T-cell (primary cell): Measurements from ENCODE around the gene COQ4. TPM values are rescaled to one million over a fixed set of nuclear protein-coding genes. Genes with fewer than 3 reads are reported as not detected.

Source experiments
- ATAC-seq, 4 experiments: fragments of 200-7000 bp in 3 of 4; fragments of 150-1000 bp in 1 of 4; cut with Tn5 transposase; replicated peaks in 1 of 4; 1 replicate in 3 of 4; 2 replicates in 1 of 4; pipeline ENCODE4 v1.10.0; 2021; ENCODE audit warnings: moderate library complexity in 3 of 4, mild to moderate bottlenecking in 2 of 4, moderate number of reproducible peaks in 1 of 4
- CTCF ChIA-PET, 2 donors: fragments of 300-600 bp; sonication (Branson Sonifier 250); formaldehyde crosslinking; loops; one replicate each; lab custom pipeline; 2022; ENCODE audit warnings: antibody characterized with exemption in 2 of 2; lab: Charles Lee
- POLR2A ChIA-PET, 2 donors: fragments of 300-600 bp; sonication (Branson Sonifier 250); formaldehyde crosslinking; loops; one replicate each; lab custom pipeline; 2022; ENCODE audit warnings: antibody characterized with exemption in 2 of 2; lab: Charles Lee
- DNase-seq, 35 experiments: peaks; one replicate each; pipeline versions ENCODE4 v3.0.0 to v3.0.0-alpha.2; 2013 to 2023
- H3K27ac ChIP-seq: one replicate; pipeline ENCODE4 v1.5.1; 2013; ENCODE audit warnings: low read length
- H3K27me3 ChIP-seq, 2 experiments: replicated peaks in 1 of 2; 1 replicate in 1 of 2; 2 replicates in 1 of 2; pipeline versions ENCODE4 v1.6.1 to v1.7.0; 2013; ENCODE audit warnings: low read length in 1 of 2, mixed read lengths in 1 of 2; ENCODE audit not compliant: control insufficient read depth in 2 of 2, insufficient read depth in 2 of 2; ENCODE audit errors: extremely low read depth in 1 of 2
- H3K36me3 ChIP-seq, 2 donors: 1 replicate in 1 of 2; 2 replicates in 1 of 2; pipeline versions ENCODE4 v1.6.1 to v1.7.0; 2013; ENCODE audit warnings: low read length in 1 of 2; ENCODE audit not compliant: control insufficient read depth in 2 of 2, insufficient read depth in 1 of 2; ENCODE audit errors: extremely low read depth in 1 of 2
- H3K4me1 ChIP-seq, 2 experiments: 1 replicate in 1 of 2; 2 replicates in 1 of 2; pipeline versions ENCODE4 v1.6.1 to v1.7.0; 2013; ENCODE audit warnings: low read length in 2 of 2, mixed read lengths in 1 of 2; ENCODE audit not compliant: insufficient read depth in 2 of 2, control insufficient read depth in 1 of 2; ENCODE audit errors: extremely low read depth in 1 of 2
- H3K4me3 ChIP-seq, 2 donors: 1 replicate in 1 of 2; 2 replicates in 1 of 2; pipeline versions ENCODE4 v1.5.1 to v1.7.0; 2013; ENCODE audit warnings: mild to moderate bottlenecking in 2 of 2, low read length in 1 of 2, moderate library complexity in 1 of 2; ENCODE audit not compliant: control insufficient read depth in 1 of 2; ENCODE audit errors: extremely low read depth in 1 of 2
- H3K9me3 ChIP-seq: 2 replicates; pipeline ENCODE4 v1.7.0; 2013
- H3K27ac Mint-ChIP-seq, 2 donors: one replicate each; pipeline ENCODE4 v1.8.0; 2020 to 2021; ENCODE audit warnings: mild to moderate bottlenecking in 2 of 2, mixed read lengths in 2 of 2
- H3K27me3 Mint-ChIP-seq, 2 donors: one replicate each; pipeline ENCODE4 v1.8.0; 2021 to 2022; ENCODE audit warnings: mixed read lengths in 2 of 2
- H3K36me3 Mint-ChIP-seq: one replicate; pipeline ENCODE4 v1.8.0; 2021; ENCODE audit warnings: mixed read lengths
- H3K4me1 Mint-ChIP-seq, 3 donors: one replicate each; pipeline ENCODE4 v1.8.0; 2020 to 2022; ENCODE audit warnings: mixed read lengths in 3 of 3, mild to moderate bottlenecking in 1 of 3
- H3K4me3 Mint-ChIP-seq, 3 donors: one replicate each; pipeline ENCODE4 v1.8.0; 2020 to 2022; ENCODE audit warnings: mild to moderate bottlenecking in 3 of 3, mixed read lengths in 3 of 3, moderate library complexity in 3 of 3
- H3K9me3 Mint-ChIP-seq, 3 donors: one replicate each; pipeline ENCODE4 v1.8.0; 2020 to 2022; ENCODE audit warnings: mixed read lengths in 3 of 3
- WGBS: methylation state at CpG from one replicate; pipeline ENCODE4 v1.1.5; 2013; ENCODE audit warnings: missing lambda C conversion rate; ENCODE audit not compliant: insufficient coverage; 5-methylcytosine and 5-hydroxymethylcytosine counted together
- total RNA-seq, 35 experiments: library from RNA in 6 of 35; stranded (reverse) in 6 of 35; fragments of 120-200 nt in 1 of 35; gene quantifications; one replicate each; pipeline versions ENCODE4 v1.2.1 to v1.2.4 and lab custom pipeline; 2013 to 2026

The COQ4 gene
- total RNA-seq, 5 donors from 2014 or later (not counting 1 experiment from before 2014, with no cell fraction given): 32.2 to 60.0 (median 54.5) TPM

GRCh38 chr9:128298535-128299482, 23.8 kb upstream of the COQ4 start:
- Histone ChIP-seq H3K4me1 (no peaks in the 10 kb centered on the region), H3K27ac (no peak overlapping the region), H3K27me3 (no peaks in the 10 kb centered on the region), H3K9me3 (no peaks in the 10 kb centered on the region), H3K4me3 (no peak overlapping the region), H3K36me3 (no peaks in the 10 kb centered on the region)
- no peaks in the 10 kb centered on the region for H3K27me3 Mint-ChIP-seq
- CTCF ChIA-PET: no interaction called here
- POLR2A ChIA-PET: no interaction called here
- no peak overlapping the region for H3K27ac Mint-ChIP-seq
- no peaks in the 10 kb centered on the region for H3K36me3 Mint-ChIP-seq
- WGBS: 93% methylated on average over 6 of the region's 20 CpGs
- ATAC-seq (no peak), DNase-seq (no peak)
- H3K4me1 Mint-ChIP-seq: peaks cover 0 to 1% (median 0%) of the 10 kb centered on the region in 3 donors
- H3K4me3 Mint-ChIP-seq: no peak overlapping the region
- no peaks in the 10 kb centered on the region for H3K9me3 Mint-ChIP-seq

- no peaks in the 10 kb centered on the region for H3K9me3 ChIP-seq
- Mint-ChIP-seq H3K4me3 (no peak overlapping the region), H3K27me3 (no peaks in the 10 kb centered on the region), H3K9me3 (no peaks in the 10 kb centered on the region), H3K27ac (no peak overlapping the region), H3K36me3 (peaks cover 7% of the 10 kb centered on the region), H3K4me1 (no peaks in the 10 kb centered on the region)
- no peaks in the 10 kb centered on the region for H3K4me1 ChIP-seq
- ChIA-PET CTCF (no interaction called here), POLR2A (interaction anchor here in 1 of 2 donors (0.6 kb wide), 1 partner anchor 11 kb away, joined by 9 read pairs; no protein-coding TSS in a partner anchor)
- no peaks in the 10 kb centered on the region for H3K27me3 ChIP-seq
- H3K36me3 ChIP-seq: peaks cover 7 to 8% of the 10 kb centered on the region in 2 donors
- H3K27ac ChIP-seq: no peak overlapping the region
- ATAC-seq (no peak), DNase-seq (no peak)
- WGBS: 80% methylated on average over 4 of the region's 9 CpGs
- H3K4me3 ChIP-seq: no peak overlapping the region
Observed at GRCh38 chr9:128304136-128304970, 18.3 kb upstream of the COQ4 start.

- peaks cover 9% of the 10 kb centered on the region for H3K36me3 Mint-ChIP-seq
- H3K4me3 Mint-ChIP-seq: no peak overlapping the region
- H3K9me3 Mint-ChIP-seq: no peaks in the 10 kb centered on the region
- no peaks in the 10 kb centered on the region for H3K4me1 ChIP-seq
- H3K4me1 Mint-ChIP-seq: no peaks in the 10 kb centered on the region
- peaks cover 13% of the 10 kb centered on the region in 2 donors for H3K36me3 ChIP-seq
- H3K27ac Mint-ChIP-seq: no peak overlapping the region
- H3K27me3 ChIP-seq: no peaks in the 10 kb centered on the region
- ATAC-seq (no peak), DNase-seq (no peak)
- WGBS: 86% methylated on average over 1 of the region's 5 CpGs
- CTCF ChIA-PET: no interaction called here
- no peak overlapping the region for H3K4me3 ChIP-seq
- H3K27ac ChIP-seq: no peak overlapping the region
- POLR2A ChIA-PET: interaction anchor here in 1 of 2 donors (0.6 kb wide), 1 partner anchor 37 kb away, joined by 10 read pairs; no protein-coding TSS in a partner anchor
- no peaks in the 10 kb centered on the region for H3K27me3 Mint-ChIP-seq
- H3K9me3 ChIP-seq: no peaks in the 10 kb centered on the region
Observed at GRCh38 chr9:128304971-128305288, 17.7 kb upstream of the COQ4 start.

GRCh38 chr9:128309551-128309950, 13.1 kb upstream of the COQ4 start:
- Mint-ChIP-seq H3K36me3 (peaks cover 21% of the 10 kb centered on the region), H3K27ac (no peak overlapping the region), H3K4me3 (no peak overlapping the region), H3K9me3 (no peaks in the 10 kb centered on the region), H3K4me1 (no peaks in the 10 kb centered on the region), H3K27me3 (no peaks in the 10 kb centered on the region)
- DNase-seq (no peak), ATAC-seq (no peak)
- Histone ChIP-seq H3K27me3 (no peaks in the 10 kb centered on the region), H3K4me3 (no peak overlapping the region), H3K4me1 (no peaks in the 10 kb centered on the region), H3K27ac (no peak overlapping the region), H3K36me3 (peaks cover 17 to 39% of the 10 kb centered on the region in 2 donors), H3K9me3 (no peaks in the 10 kb centered on the region)
- CTCF ChIA-PET: no interaction called here
- POLR2A ChIA-PET: interaction anchor here (0.5 to 0.6 kb wide), 2 partner anchors 18 to 21 kb away, joined by 4 to 6 read pairs; no protein-coding TSS in a partner anchor
- 98% methylated on average over 6 of the region's 16 CpGs for WGBS

- Histone ChIP-seq H3K4me3 (no peak overlapping the region), H3K27ac (no peak overlapping the region), H3K36me3 (peaks cover 17 to 47% of the 10 kb centered on the region in 2 donors), H3K4me1 (no peaks in the 10 kb centered on the region), H3K9me3 (no peaks in the 10 kb centered on the region), H3K27me3 (no peaks in the 10 kb centered on the region)
- no peak overlapping the region for H3K27ac Mint-ChIP-seq
- no peak for DNase-seq
- ChIA-PET CTCF (interaction anchor here in 1 of 2 donors (0.6 kb wide), 1 partner anchor 29 kb away, joined by 5 read pairs; no protein-coding TSS in a partner anchor), POLR2A (no interaction called here)
- ATAC-seq: no peak
- no peak overlapping the region for H3K4me3 Mint-ChIP-seq
- no peaks in the 10 kb centered on the region for H3K9me3 Mint-ChIP-seq
- H3K36me3 Mint-ChIP-seq: peaks cover 21% of the 10 kb centered on the region
- WGBS: 96% methylated on average over 9 of the region's 10 CpGs
- H3K4me1 Mint-ChIP-seq: no peaks in the 10 kb centered on the region
- no peaks in the 10 kb centered on the region for H3K27me3 Mint-ChIP-seq
Observed at GRCh38 chr9:128310461-128310860, 12.2 kb upstream of the COQ4 start.

GRCh38 chr9:128314697-128315096, 7.9 kb upstream of the COQ4 start:
- Histone ChIP-seq H3K4me3 (no peak overlapping the region), H3K36me3 (peaks cover 11 to 60% of the 10 kb centered on the region in 2 donors), H3K9me3 (no peaks in the 10 kb centered on the region), H3K4me1 (no peaks in the 10 kb centered on the region), H3K27ac (no peak overlapping the region), H3K27me3 (no peaks in the 10 kb centered on the region)
- CTCF ChIA-PET: interaction anchor here in 1 of 2 donors (0.6 kb wide), 1 partner anchor 28 kb away, joined by 7 read pairs; no protein-coding TSS in a partner anchor
- no peak for ATAC-seq
- WGBS: 100% methylated on average over 1 of the region's 4 CpGs
- POLR2A ChIA-PET: no interaction called here
- H3K4me3 Mint-ChIP-seq: no peak overlapping the region
- H3K27ac Mint-ChIP-seq: no peak overlapping the region
- no peak for DNase-seq
- peaks cover 22% of the 10 kb centered on the region for H3K36me3 Mint-ChIP-seq
- no peaks in the 10 kb centered on the region for H3K9me3 Mint-ChIP-seq
- no peaks in the 10 kb centered on the region for H3K4me1 Mint-ChIP-seq
- no peaks in the 10 kb centered on the region for H3K27me3 Mint-ChIP-seq
